GM12875 (cell line): ENCODE measurements around the gene RNF144A.

Experiments used
- H3K4me3 ChIP-seq: one replicate; pipeline ENCODE4 v1.5.1; 2011; ENCODE audit warnings: low read depth, low read length, control low read depth
- CTCF ChIP-seq: IDR thresholded peaks from 2 replicates; pipeline ENCODE4 v1.5.1; 2011; ENCODE audit warnings: low read depth, mild to moderate bottlenecking, control low read depth, inconsistent platforms, low read length, moderate library complexity, borderline replicate concordance; ENCODE audit not compliant: insufficient read depth

The RNF144A gene

GRCh38 chr2:6955511-6956136 lies 38.4 kb downstream of the RNF144A start:
- TF ChIP-seq CTCF = no peak
- no peak overlapping the region for H3K4me3 ChIP-seq

- TF ChIP-seq CTCF = no peak
- no peak overlapping the region for H3K4me3 ChIP-seq
Observed at GRCh38 chr2:6956566-6956965, 39.4 kb downstream of the RNF144A start.

- H3K4me3 ChIP-seq = no peak overlapping the region
- TF ChIP-seq CTCF = no peak
Observed at GRCh38 chr2:6957031-6957714, 40.0 kb downstream of the RNF144A start.

GRCh38 chr2:6957910-6958615 lies 40.9 kb downstream of the RNF144A start:
- no peak overlapping the region for H3K4me3 ChIP-seq
- no peak for TF ChIP-seq CTCF

- TF ChIP-seq CTCF = no peak
Observed at GRCh38 chr2:6958616-6959235, 41.5 kb downstream of the RNF144A start.

GRCh38 chr2:6959751-6960150 lies 42.5 kb downstream of the RNF144A start:
- TF ChIP-seq CTCF = no peak
- H3K4me3 ChIP-seq = no peak overlapping the region

More at GRCh38 chr2:6958616-6959235, 41.5 kb downstream of the RNF144A start:
- no peak overlapping the region for H3K4me3 ChIP-seq

- no peak for TF ChIP-seq CTCF
- no peak overlapping the region for H3K4me3 ChIP-seq
Observed at GRCh38 chr2:6960659-6961058, 43.4 kb downstream of the RNF144A start.
